HFF-Myc (cell line): Measurements from ENCODE around the gene RARRES1.

Experiments
- DNase-seq: peaks from one replicate; pipeline ENCODE4 v3.0.0-alpha.2; 2011; ENCODE audit warnings: low read depth; ENCODE audit errors: extremely low read depth
- H3K4me3 ChIP-seq: replicated peaks from 2 replicates; pipeline ENCODE4 v1.5.1; 2011; ENCODE audit warnings: low read depth, mild to moderate bottlenecking, control low read depth, low read length
- CTCF ChIP-seq: IDR thresholded peaks from 2 replicates; pipeline ENCODE4 v1.5.1; 2012; ENCODE audit warnings: mild to moderate bottlenecking, low read depth, low read length, control low read depth; ENCODE audit errors: missing control alignments

The RARRES1 gene

GRCh38 chr3:158743664-158744566, 11.7 kb upstream of the RARRES1 start:
- DNase-seq, result no peak
- TF ChIP-seq CTCF, result no peak

GRCh38 chr3:158742871-158743663, 10.8 kb upstream of the RARRES1 start:
- DNase-seq, result peak; percentile 58
- no peak overlapping the region for H3K4me3 ChIP-seq
- TF ChIP-seq CTCF, result no peak

More at GRCh38 chr3:158743664-158744566, 11.7 kb upstream of the RARRES1 start:
- H3K4me3 ChIP-seq, result no peak overlapping the region

- TF ChIP-seq CTCF, result no peak
- H3K4me3 ChIP-seq, result no peak overlapping the region
- DNase-seq, result no peak
Observed at GRCh38 chr3:158739661-158740060, 7.4 kb upstream of the RARRES1 start.

GRCh38 chr3:158739078-158739477, 6.8 kb upstream of the RARRES1 start:
- DNase-seq, result no peak
- H3K4me3 ChIP-seq, result no peak overlapping the region
- no peak for TF ChIP-seq CTCF

GRCh38 chr3:158738653-158739052, 6.4 kb upstream of the RARRES1 start:
- no peak for DNase-seq
- no peak for TF ChIP-seq CTCF
- no peak overlapping the region for H3K4me3 ChIP-seq

GRCh38 chr3:158737976-158738615, 5.8 kb upstream of the RARRES1 start:
- no peak for DNase-seq
- no peak overlapping the region for H3K4me3 ChIP-seq
- TF ChIP-seq CTCF, result no peak
